Mesodermal cell (in vitro differentiated cells): Measurements from ENCODE around the gene ATP11B.

ENCODE experiments used
- H3K27ac ChIP-seq: 2 replicates; pipeline ENCODE4 v1.7.0; 2013; ENCODE audit warnings: mild to moderate bottlenecking, low read depth, low read length, moderate library complexity; ENCODE audit not compliant: severe bottlenecking
- H3K36me3 ChIP-seq: 2 replicates; pipeline ENCODE4 v1.7.1; 2013; ENCODE audit warnings: mild to moderate bottlenecking, low read length, moderate library complexity; ENCODE audit not compliant: control insufficient read depth, insufficient read depth
- H3K4me1 ChIP-seq: one replicate; pipeline ENCODE4 v1.7.1; 2013; ENCODE audit warnings: mild to moderate bottlenecking, low read length; ENCODE audit not compliant: insufficient read depth, control insufficient read depth, poor library complexity, severe bottlenecking
- H3K4me3 ChIP-seq: 2 replicates; pipeline ENCODE4 v1.7.0; 2013; ENCODE audit warnings: low read length, control low read depth, mild to moderate bottlenecking; ENCODE audit not compliant: insufficient read depth, poor library complexity, severe bottlenecking; ENCODE audit errors: extremely low read depth
- H3K9me3 ChIP-seq: 2 replicates; pipeline ENCODE4 v1.7.1; 2013; ENCODE audit warnings: mild to moderate bottlenecking, low read length, moderate library complexity; ENCODE audit not compliant: control insufficient read depth
- WGBS, 2 experiments: methylation state at CpG; one replicate each; pipeline ENCODE4 v1.1.5; 2013; ENCODE audit warnings: missing lambda C conversion rate in 2 of 2; ENCODE audit not compliant: insufficient coverage in 2 of 2; 5-methylcytosine and 5-hydroxymethylcytosine counted together

ATP11B gene

DNA sequence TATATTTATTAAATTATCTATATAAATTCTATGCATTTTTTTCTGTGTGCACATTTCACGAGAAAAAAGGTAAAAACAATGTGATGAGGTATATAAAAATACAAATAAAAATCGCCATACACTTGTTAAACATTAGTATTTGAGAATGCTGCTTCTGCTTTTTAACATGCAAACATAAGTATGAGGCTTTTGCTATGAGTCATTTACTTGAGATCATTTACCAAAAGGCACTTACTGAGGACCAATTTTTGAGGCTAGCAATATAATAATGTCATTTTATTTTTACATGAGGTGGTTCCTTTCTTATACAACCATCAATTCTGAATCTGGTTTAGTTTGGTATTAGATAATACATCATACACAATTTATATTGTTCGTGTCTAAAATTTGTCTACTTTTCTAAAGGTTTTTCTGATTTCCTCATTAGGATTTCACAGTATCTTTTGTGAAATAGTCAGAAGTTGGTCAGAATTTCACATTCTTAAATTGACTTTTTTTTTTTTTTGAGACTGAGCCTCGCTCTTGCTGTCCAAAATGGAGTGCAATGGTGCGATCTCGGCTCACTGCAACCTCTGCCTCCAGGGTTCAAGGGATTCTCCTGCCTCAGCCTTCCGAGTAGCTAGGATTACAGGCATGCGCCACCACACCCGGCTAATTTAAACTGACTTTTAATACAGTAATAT lies 161.4 kb downstream of the ATP11B start:
- Histone ChIP-seq H3K9me3 (no peaks in the 10 kb centered on the region), H3K4me3 (no peak overlapping the region), H3K4me1 (peaks cover 3% of the 10 kb centered on the region), H3K27ac (no peak overlapping the region), H3K36me3 (peaks cover 36% of the 10 kb centered on the region)
- 75 to 91% methylated on average over 6 of the region's 9 CpGs for WGBS, 2 experiments

DNA sequence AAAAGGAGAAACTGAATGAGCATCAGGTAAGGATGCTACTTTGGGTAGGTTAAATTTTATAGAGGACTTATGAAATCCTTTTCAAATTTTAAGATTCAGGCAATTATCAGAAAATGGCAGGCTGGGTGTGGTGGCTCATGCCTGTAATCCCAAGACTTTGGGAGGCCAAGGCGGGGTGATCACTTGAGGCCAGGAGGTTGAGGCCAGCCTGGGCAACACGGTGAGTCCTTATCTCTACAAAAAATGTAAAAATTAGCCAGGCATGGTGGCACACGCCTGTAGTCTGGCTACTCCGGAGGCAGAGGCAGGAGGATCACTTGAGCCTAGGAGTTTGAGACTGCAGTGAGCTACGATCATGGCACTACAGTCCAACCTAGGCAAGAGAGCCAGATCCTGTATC lies 163.9 kb downstream of the ATP11B start:
- Histone ChIP-seq H3K27ac (no peak overlapping the region), H3K4me3 (no peak overlapping the region), H3K9me3 (no peaks in the 10 kb centered on the region), H3K36me3 (peaks cover 31% of the 10 kb centered on the region), H3K4me1 (peaks cover 7% of the 10 kb centered on the region)
- 98 to 100% methylated on average over 4 to 5 of the region's 5 CpGs for WGBS, 2 experiments

DNA sequence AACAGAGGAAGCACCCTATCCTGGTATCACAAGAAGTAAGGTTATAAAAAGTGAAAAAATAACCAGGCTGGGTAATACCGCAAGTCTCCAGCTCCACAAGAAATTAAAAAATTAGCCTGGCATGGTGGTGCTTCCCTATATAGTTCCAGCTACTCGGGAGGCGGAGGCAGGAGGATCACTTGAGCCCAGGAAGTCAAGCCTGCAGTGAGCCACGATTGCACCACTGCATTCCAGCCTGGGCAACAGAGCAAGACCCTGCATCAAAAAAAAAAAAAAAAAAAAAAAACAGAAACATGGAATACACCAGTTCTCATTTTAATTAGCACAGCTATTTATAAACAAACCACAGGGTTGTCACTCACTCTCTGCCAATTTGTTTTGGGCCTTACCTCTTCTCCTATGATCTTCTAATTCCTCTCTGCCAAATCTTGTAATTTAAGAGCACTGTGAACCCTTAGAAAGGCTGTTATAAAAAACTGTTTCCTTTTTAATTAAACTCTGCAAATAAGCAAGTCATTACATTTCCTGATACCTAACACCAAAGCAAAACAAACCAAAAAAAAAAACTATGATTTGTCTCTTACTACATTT lies 164.5 kb downstream of the ATP11B start:
- H3K4me1 ChIP-seq = peaks cover 7% of the 10 kb centered on the region
- H3K4me3 ChIP-seq = no peak overlapping the region
- H3K27ac ChIP-seq = no peak overlapping the region
- H3K9me3 ChIP-seq = no peaks in the 10 kb centered on the region
- H3K36me3 ChIP-seq = peaks cover 29% of the 10 kb centered on the region
- 86 to 100% methylated on average over 2 to 3 of the region's 4 CpGs for WGBS, 2 experiments

DNA sequence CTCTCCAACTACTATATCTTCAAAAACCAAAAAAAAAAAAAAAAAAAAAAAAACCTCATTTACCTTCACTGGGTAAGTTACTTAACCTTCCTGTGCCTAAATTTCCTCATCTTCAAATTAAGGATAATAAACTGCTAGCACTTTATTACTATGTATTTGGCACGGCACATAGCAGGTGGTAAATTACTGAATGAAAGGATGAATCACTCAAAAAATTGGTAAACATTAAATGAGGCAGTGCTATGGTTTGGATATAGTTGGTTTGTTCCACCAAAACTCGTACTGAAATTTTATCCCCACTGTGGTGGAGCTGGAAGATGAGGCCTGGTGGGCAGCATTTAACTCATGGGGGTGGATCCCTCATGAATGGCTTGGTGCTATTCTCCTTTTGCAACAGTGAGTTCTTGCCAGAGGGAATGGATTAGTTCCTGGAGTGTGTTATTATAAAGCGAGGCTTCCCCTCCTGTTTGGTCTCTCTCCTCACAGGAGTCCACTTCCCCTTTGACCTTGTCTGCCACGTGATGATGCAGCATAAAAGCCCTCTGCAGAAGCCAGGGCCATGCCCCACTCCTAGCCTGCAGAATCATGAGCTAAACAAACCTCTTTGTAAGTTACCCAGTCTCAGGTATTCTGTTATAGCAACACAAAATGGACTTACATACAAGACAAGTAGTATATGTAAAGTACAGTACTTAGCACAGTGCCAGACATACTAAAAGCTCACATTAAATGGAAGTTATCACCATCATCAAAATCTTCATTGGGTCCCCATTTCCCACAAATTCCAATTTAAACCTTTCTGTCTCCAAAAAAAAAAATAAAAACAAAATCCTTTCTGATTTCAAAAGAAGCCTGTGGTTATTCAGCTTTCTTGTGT lies 166.4 kb downstream of the ATP11B start:
- Histone ChIP-seq H3K36me3 (peaks cover 29% of the 10 kb centered on the region), H3K27ac (peak overlapping the region; percentile 23), H3K9me3 (no peaks in the 10 kb centered on the region), H3K4me3 (no peak overlapping the region), H3K4me1 (peaks cover 7% of the 10 kb centered on the region)
- WGBS, 2 experiments = 27% methylated on average over 2 of the region's 4 CpGs; no CpG with 5 or more reads in 1 of the 2 experiments

DNA sequence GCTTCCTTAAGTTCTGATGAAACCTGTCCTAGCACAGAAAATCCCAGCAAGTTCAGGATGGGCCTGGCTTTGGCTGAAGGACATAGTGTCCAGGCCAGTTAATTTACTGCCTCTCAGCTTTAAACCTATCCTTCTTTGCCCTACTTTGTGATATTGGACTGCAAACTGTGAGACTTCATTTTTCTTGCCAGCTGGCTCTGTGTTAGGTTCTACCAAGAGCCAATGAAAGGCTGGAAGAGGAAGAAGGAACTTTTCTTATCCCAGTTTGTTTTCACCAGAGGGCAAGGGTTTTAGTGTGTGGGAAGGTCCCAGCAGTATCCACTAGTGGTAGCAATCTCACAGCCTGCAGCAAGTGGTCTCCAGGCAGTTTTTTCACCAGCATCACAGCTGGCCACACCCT lies 168.9 kb downstream of the ATP11B start:
- Histone ChIP-seq H3K27ac (no peak overlapping the region), H3K9me3 (no peaks in the 10 kb centered on the region), H3K4me1 (peaks cover 7% of the 10 kb centered on the region), H3K4me3 (no peak overlapping the region), H3K36me3 (peaks cover 29% of the 10 kb centered on the region)

DNA sequence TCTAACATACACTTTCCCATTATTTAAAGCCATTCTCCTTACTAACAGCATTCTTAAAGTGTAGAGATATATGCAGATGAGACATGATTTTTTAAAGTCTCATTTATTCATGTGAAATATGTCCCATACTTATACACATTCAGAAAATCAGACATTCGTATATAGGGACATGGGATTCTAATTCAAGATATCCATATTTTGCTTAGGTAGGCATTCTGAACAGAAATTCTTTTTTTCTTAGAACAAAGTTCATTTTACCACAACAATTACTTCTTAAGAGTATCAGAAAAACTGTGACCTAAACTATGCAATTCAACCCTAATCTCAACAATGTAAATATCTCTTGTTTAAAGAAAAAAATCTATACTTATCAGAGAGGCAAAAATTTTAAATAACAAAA lies 170.9 kb downstream of the ATP11B start:
- Histone ChIP-seq H3K4me3 (no peak overlapping the region), H3K27ac (no peak overlapping the region), H3K4me1 (peaks cover 7% of the 10 kb centered on the region), H3K9me3 (no peaks in the 10 kb centered on the region), H3K36me3 (peaks cover 20% of the 10 kb centered on the region)
- no CpG with 5 or more reads among the region's 1 CpG for WGBS, 2 experiments

DNA sequence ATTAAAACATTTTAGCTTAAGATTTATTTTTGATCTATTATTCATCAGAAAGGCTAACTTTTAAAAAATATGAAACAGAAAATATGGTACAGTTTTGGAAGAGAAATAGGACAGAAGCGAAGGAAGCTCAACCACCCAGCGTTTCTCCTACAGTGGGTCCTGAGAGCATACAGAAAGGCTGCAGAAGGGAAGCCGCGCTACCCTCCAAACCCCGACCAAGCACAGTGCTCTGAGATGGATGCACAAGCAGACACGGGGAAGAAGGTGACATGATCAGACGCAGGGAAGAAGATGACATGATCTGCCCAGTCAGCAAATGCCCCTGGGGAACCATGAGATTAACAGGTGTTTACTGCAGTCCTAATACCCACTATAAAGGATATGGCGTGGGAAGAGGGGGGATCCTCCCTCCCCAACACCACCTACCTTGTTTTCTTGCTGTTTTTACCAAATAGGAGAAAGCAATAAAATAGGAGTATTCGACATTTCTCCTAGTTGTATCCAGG lies 172.6 kb downstream of the ATP11B start:
- H3K4me3 ChIP-seq = no peak overlapping the region
- no peak overlapping the region for H3K27ac ChIP-seq
- 81 to 100% methylated on average over 3 to 5 of the region's 9 CpGs for WGBS, 2 experiments
- peaks cover 14% of the 10 kb centered on the region for H3K36me3 ChIP-seq
- H3K4me1 ChIP-seq = no peaks in the 10 kb centered on the region
- no peaks in the 10 kb centered on the region for H3K9me3 ChIP-seq

DNA sequence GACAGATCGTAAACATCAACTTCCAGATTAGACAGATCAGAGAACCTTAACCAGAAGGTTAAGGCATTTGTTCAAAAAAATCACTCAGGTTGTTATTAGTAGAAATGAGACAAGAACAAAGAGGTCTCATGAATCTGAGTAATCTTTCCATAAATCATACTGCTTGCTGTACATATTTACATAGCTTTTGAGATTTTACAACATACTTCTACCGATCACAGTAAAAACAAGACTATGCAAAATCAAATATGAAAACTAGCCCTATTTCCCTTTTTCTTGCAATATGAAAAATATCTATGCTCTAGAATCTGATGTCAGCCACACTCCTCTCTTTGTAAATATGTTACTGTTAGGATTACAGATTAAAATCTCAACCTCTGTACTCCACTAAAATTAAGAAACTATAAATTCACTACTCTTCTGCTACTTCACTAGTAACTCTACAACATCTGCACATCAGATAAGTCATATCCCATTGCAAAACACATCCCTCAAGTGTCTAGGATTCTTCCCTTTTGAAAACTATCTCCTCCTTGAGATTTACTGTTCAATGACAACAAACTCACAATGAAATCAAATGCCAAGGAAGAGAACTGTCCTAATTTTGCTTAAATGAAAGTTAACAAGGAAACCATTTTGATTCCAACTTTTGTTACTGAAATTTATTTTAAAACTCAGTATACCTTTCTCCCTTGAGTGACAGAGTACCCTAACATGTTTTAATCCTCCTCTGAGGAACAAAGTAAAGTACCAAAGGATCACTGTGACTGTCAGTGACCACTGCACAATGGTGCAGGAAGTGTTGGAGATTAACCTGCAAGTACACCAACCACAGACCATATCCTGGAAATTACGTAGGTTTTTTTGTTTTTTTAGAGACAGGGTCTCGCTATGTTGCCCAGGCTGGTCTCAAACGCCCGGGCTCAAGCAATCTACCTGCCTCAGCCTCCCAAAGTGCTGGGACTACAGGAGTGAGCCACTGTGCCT lies 174.2 kb downstream of the ATP11B start:
- Histone ChIP-seq H3K4me3 (no peak overlapping the region), H3K27ac (no peak overlapping the region), H3K9me3 (no peaks in the 10 kb centered on the region), H3K4me1 (no peaks in the 10 kb centered on the region), H3K36me3 (peaks cover 7% of the 10 kb centered on the region)
- 92 to 100% methylated on average over 1 to 5 of the region's 6 CpGs for WGBS, 2 experiments

DNA sequence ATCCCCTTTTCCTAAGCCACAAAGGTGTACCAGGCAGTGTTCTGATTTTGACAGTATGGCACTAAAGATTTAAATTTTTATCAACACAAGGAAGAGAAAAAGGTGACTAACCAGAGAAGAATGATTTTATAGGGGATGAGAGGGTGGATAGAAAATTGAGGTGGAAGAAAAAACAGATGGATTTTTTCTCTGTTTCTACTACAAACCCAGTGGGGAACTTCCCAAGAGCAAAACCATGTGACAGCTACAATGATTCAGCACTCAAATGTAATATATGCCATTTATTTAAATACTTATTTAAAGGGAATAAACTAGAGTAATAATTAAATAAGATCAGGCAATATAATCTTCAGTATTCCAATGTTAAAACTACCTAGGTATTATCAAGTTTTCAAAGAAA lies 176.0 kb downstream of the ATP11B start:
- H3K27ac ChIP-seq = no peak overlapping the region
- H3K4me1 ChIP-seq = no peaks in the 10 kb centered on the region

DNA sequence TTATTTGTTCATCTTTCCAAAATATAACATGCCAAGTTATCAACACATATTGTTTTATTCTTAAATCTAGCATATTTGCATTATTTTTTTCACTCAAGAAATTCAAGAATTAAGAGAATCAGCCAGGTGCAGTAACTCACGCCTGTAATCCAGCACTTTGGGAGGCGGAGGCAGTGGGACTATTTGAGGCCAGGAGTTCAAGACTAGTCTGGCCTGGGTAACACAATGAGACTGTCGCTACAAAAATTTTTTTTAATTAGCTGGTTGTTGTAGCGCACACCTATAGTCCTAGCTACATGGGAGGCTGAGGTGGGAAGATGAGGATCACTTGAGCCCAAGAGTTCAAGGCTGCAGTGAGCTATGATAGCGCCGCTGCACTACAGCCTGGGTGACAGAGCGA lies 176.5 kb downstream of the ATP11B start:
- Histone ChIP-seq H3K36me3 (peaks cover 4% of the 10 kb centered on the region), H3K27ac (no peak overlapping the region), H3K9me3 (no peaks in the 10 kb centered on the region), H3K4me3 (no peak overlapping the region), H3K4me1 (no peaks in the 10 kb centered on the region)
- 96 to 97% methylated on average over 3 to 4 of the region's 7 CpGs for WGBS, 2 experiments

More for the DNA sequence above, 176.0 kb downstream of the ATP11B start:
- H3K9me3 ChIP-seq = no peaks in the 10 kb centered on the region
- H3K36me3 ChIP-seq = peaks cover 4% of the 10 kb centered on the region
- H3K4me3 ChIP-seq = no peak overlapping the region
